Neural cell (in vitro differentiated cells): ENCODE measurements around the gene UQCRH. TPM values are rescaled to one million over a fixed set of nuclear protein-coding genes. Genes with fewer than 3 reads are reported as not detected.

Experiments
- H2AFZ ChIP-seq: fragments of 200-600, 300-800 bp; sonication (generic), shearing (Covaris generic); 2 replicates; pipeline ENCODE4 v1.6.0; 2014; ENCODE audit warnings: low read depth, mild to moderate bottlenecking, antibody characterized with exemption, low read length, moderate library complexity
- H3F3A ChIP-seq: fragments of 200-600 bp; shearing (Covaris generic); 2 replicates; pipeline ENCODE4 v1.6.1; 2016; ENCODE audit warnings: mild to moderate bottlenecking, moderate library complexity, mixed read lengths, antibody characterized with exemption, low read length; ENCODE audit not compliant: insufficient read depth, poor library complexity, severe bottlenecking
- H3K27ac ChIP-seq: fragments of 200-600, 300-800 bp; sonication (generic), shearing (Covaris generic); 2 replicates; pipeline ENCODE4 v1.5.1; 2014; ENCODE audit warnings: mild to moderate bottlenecking, low read length, moderate library complexity
- H3K27me3 ChIP-seq: fragments of 300-800, 200-600 bp; sonication (generic), shearing (Covaris generic); 2 replicates; pipeline ENCODE4 v1.6.0; 2014; ENCODE audit warnings: mild to moderate bottlenecking, low read depth, low read length, moderate library complexity; ENCODE audit not compliant: insufficient read depth
- H3K36me3 ChIP-seq: fragments of 300-800, 200-600 bp; sonication (generic), shearing (Covaris generic); 2 replicates; pipeline ENCODE4 v1.5.1; 2014; ENCODE audit warnings: mild to moderate bottlenecking, antibody characterized with exemption, low read length, moderate library complexity; ENCODE audit not compliant: insufficient read depth
- H3K4me2 ChIP-seq: fragments of 300-800, 200-600 bp; sonication (generic), shearing (Covaris generic); 2 replicates; pipeline ENCODE4 v1.6.0; 2014; ENCODE audit warnings: mild to moderate bottlenecking, low read length
- H3K4me3 ChIP-seq: fragments of 300-800, 200-600 bp; sonication (generic), shearing (Covaris generic); 2 replicates; pipeline ENCODE4 v1.5.1; 2014; ENCODE audit warnings: mild to moderate bottlenecking, low read length, moderate library complexity
- H3K79me2 ChIP-seq: fragments of 200-600 bp; shearing (Covaris generic); replicated peaks from 2 replicates; pipeline ENCODE4 v1.6.0; 2014; ENCODE audit warnings: mild to moderate bottlenecking, low read length, moderate library complexity; ENCODE audit not compliant: insufficient read depth
- H3K9ac ChIP-seq: fragments of 300-800, 200-600 bp; sonication (generic), shearing (Covaris generic); 2 replicates; pipeline ENCODE4 v1.6.1; 2016; ENCODE audit warnings: mild to moderate bottlenecking, low read length, mixed read lengths
- H3K9me2 ChIP-seq: fragments of 200-600 bp; shearing (Covaris generic); 2 replicates; pipeline ENCODE4 v1.6.1; 2016; ENCODE audit warnings: mild to moderate bottlenecking, low read length, mixed read lengths; ENCODE audit not compliant: insufficient read depth
- H3K9me3 ChIP-seq: fragments of 200-600, 300-800 bp; sonication (generic), shearing (Covaris generic); 2 replicates; pipeline ENCODE4 v1.6.1; 2016; ENCODE audit warnings: mild to moderate bottlenecking, mixed run types, low read length, moderate library complexity, mixed read lengths
- H4K20me1 ChIP-seq: fragments of 200-600 bp; shearing (Covaris generic); 2 replicates; pipeline ENCODE4 v1.6.1; 2016; ENCODE audit warnings: mild to moderate bottlenecking, mixed run types; ENCODE audit not compliant: insufficient read depth
- EP300 ChIP-seq: fragments of 450-650 bp; conservative IDR thresholded peaks from 2 replicates; pipeline ENCODE4 v1.6.1; 2014; ENCODE audit warnings: antibody characterized with exemption, mild to moderate bottlenecking, moderate library complexity; ENCODE audit not compliant: poor library complexity, severe bottlenecking
- EZH2 ChIP-seq: fragments of 200-600, 300-800 bp; shearing (Covaris generic), sonication (generic); IDR thresholded peaks from 2 replicates; pipeline ENCODE4 v1.6.1; 2014; ENCODE audit warnings: antibody characterized with exemption, low read length, borderline replicate concordance, mild to moderate bottlenecking; ENCODE audit not compliant: insufficient read depth, poor library complexity, severe bottlenecking
- POLR2AphosphoS5 ChIP-seq: IDR thresholded peaks from 2 replicates; pipeline ENCODE4 v1.6.1; 2012
- RAD21 ChIP-seq: fragments of 450-650 bp; conservative IDR thresholded peaks from 2 replicates; pipeline ENCODE4 v1.6.1; 2014; ENCODE audit warnings: antibody characterized with exemption, mild to moderate bottlenecking, moderate library complexity
- SMC3 ChIP-seq: fragments of 450-650 bp; conservative IDR thresholded peaks from 2 replicates; pipeline ENCODE4 v1.6.1; 2014; ENCODE audit warnings: antibody characterized with exemption, mild to moderate bottlenecking, moderate library complexity; ENCODE audit not compliant: poor library complexity
- TAF1 ChIP-seq: IDR thresholded peaks from 2 replicates; pipeline ENCODE4 v1.6.1; 2012; ENCODE audit warnings: low read depth
- polyA plus RNA-seq: library from polyadenylated mRNA; depleted of rRNA; stranded (reverse); fragments of >200 nt; gene quantifications from 2 replicates; pipeline ENCODE4 v1.2.3, GENCODE V29; 2014
- TF ChIP-seq, protein P1 (sequence below): IDR thresholded peaks from 2 replicates; pipeline ENCODE4 v1.6.1; 2012; ENCODE audit warnings: borderline replicate concordance
- TF ChIP-seq, protein P2 (sequence below): fragments of 450-650 bp; IDR thresholded peaks from 2 replicates; pipeline ENCODE4 v1.5.1; 2014; ENCODE audit warnings: antibody characterized with exemption, mild to moderate bottlenecking, moderate library complexity; ENCODE audit not compliant: poor library complexity, severe bottlenecking

UQCRH gene
- polyA plus RNA-seq, 1 donor from 2014 or later, result 1,272 TPM

DNA sequence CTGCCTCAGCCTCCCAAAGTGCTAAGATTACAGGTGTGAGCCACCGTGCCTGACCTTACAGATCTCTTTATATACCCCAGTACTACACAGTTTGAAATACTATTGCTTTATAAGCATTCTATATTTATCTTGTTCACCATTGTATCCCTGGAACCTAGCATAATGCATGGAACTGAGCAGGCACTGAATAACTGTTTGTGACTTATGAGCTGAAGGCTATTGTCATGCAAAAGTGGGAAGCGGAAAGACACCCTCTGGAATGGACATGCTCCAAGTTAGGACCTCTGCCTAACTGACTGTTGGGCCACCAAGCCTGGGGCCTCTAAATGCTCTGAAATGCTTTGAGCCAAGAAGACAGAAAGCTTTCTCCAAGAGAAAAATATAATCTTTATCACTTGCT, 8.2 kb upstream of the UQCRH start:
- no peak overlapping the region for H2AFZ ChIP-seq
- H3K27me3 ChIP-seq, result no peaks in the 10 kb centered on the region
- H4K20me1 ChIP-seq, result no peaks in the 10 kb centered on the region
- no peak for TF ChIP-seq EP300
- TF ChIP-seq POLR2AphosphoS5, result no peak
- no peak for TF ChIP-seq RAD21
- TF ChIP-seq, protein P1, sequence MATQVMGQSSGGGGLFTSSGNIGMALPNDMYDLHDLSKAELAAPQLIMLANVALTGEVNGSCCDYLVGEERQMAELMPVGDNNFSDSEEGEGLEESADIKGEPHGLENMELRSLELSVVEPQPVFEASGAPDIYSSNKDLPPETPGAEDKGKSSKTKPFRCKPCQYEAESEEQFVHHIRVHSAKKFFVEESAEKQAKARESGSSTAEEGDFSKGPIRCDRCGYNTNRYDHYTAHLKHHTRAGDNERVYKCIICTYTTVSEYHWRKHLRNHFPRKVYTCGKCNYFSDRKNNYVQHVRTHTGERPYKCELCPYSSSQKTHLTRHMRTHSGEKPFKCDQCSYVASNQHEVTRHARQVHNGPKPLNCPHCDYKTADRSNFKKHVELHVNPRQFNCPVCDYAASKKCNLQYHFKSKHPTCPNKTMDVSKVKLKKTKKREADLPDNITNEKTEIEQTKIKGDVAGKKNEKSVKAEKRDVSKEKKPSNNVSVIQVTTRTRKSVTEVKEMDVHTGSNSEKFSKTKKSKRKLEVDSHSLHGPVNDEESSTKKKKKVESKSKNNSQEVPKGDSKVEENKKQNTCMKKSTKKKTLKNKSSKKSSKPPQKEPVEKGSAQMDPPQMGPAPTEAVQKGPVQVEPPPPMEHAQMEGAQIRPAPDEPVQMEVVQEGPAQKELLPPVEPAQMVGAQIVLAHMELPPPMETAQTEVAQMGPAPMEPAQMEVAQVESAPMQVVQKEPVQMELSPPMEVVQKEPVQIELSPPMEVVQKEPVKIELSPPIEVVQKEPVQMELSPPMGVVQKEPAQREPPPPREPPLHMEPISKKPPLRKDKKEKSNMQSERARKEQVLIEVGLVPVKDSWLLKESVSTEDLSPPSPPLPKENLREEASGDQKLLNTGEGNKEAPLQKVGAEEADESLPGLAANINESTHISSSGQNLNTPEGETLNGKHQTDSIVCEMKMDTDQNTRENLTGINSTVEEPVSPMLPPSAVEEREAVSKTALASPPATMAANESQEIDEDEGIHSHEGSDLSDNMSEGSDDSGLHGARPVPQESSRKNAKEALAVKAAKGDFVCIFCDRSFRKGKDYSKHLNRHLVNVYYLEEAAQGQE, result no peak
- no peak for TF ChIP-seq EZH2
- TF ChIP-seq SMC3, result no peak
- TF ChIP-seq, protein P2, sequence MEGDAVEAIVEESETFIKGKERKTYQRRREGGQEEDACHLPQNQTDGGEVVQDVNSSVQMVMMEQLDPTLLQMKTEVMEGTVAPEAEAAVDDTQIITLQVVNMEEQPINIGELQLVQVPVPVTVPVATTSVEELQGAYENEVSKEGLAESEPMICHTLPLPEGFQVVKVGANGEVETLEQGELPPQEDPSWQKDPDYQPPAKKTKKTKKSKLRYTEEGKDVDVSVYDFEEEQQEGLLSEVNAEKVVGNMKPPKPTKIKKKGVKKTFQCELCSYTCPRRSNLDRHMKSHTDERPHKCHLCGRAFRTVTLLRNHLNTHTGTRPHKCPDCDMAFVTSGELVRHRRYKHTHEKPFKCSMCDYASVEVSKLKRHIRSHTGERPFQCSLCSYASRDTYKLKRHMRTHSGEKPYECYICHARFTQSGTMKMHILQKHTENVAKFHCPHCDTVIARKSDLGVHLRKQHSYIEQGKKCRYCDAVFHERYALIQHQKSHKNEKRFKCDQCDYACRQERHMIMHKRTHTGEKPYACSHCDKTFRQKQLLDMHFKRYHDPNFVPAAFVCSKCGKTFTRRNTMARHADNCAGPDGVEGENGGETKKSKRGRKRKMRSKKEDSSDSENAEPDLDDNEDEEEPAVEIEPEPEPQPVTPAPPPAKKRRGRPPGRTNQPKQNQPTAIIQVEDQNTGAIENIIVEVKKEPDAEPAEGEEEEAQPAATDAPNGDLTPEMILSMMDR, result no peak
- no peaks in the 10 kb centered on the region for H3F3A ChIP-seq
- no peaks in the 10 kb centered on the region for H3K9me2 ChIP-seq
- no peak overlapping the region for H3K4me2 ChIP-seq
- H3K9ac ChIP-seq, result no peak overlapping the region
- peaks cover 15% of the 10 kb centered on the region for H3K36me3 ChIP-seq
- no peak overlapping the region for H3K4me3 ChIP-seq
- H3K79me2 ChIP-seq, result peaks cover 28% of the 10 kb centered on the region
- no peaks in the 10 kb centered on the region for H3K9me3 ChIP-seq
- no peak overlapping the region for H3K27ac ChIP-seq

DNA sequence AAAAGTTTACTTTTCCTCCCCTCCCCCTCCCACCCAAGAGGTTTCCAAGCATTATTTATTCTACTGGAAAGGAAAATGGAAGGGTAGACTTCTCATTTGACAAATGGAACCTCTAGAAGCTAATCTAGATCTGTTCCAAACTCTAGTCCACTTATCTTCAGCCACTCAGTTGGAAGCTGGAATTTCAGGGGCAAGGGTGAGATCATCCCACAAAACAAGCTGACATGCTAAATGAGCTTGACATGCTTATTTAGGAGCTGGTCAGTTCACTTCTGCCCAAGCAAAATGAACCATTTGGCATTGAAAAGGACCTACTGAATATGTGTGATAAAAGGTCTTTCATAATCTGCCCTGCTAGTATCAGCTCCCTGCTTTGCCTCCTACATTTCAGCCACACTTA, 5.1 kb upstream of the UQCRH start:
- Histone ChIP-seq H2AFZ (no peak overlapping the region), H3K9me2 (no peaks in the 10 kb centered on the region), H3K27ac (no peak overlapping the region), H3K4me2 (no peak overlapping the region), H3K4me3 (no peak overlapping the region), H4K20me1 (no peaks in the 10 kb centered on the region), H3F3A (no peaks in the 10 kb centered on the region), H3K9me3 (no peaks in the 10 kb centered on the region), H3K36me3 (peaks cover 15% of the 10 kb centered on the region), H3K9ac (no peak overlapping the region), H3K79me2 (peaks cover 45% of the 10 kb centered on the region), H3K27me3 (no peaks in the 10 kb centered on the region)
- no peak for TF ChIP-seq SMC3
- TF ChIP-seq, protein P2, result no peak
- no peak for TF ChIP-seq TAF1
